ENCODE data around the gene C12orf57.

- TF ChIP-seq, protein P1, sequence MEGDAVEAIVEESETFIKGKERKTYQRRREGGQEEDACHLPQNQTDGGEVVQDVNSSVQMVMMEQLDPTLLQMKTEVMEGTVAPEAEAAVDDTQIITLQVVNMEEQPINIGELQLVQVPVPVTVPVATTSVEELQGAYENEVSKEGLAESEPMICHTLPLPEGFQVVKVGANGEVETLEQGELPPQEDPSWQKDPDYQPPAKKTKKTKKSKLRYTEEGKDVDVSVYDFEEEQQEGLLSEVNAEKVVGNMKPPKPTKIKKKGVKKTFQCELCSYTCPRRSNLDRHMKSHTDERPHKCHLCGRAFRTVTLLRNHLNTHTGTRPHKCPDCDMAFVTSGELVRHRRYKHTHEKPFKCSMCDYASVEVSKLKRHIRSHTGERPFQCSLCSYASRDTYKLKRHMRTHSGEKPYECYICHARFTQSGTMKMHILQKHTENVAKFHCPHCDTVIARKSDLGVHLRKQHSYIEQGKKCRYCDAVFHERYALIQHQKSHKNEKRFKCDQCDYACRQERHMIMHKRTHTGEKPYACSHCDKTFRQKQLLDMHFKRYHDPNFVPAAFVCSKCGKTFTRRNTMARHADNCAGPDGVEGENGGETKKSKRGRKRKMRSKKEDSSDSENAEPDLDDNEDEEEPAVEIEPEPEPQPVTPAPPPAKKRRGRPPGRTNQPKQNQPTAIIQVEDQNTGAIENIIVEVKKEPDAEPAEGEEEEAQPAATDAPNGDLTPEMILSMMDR (IDR thresholded peaks at IDR 0.05), result peak in 1 of 7 experiments; percentile 22
- TF ChIP-seq POLR2A (IDR thresholded peaks at IDR 0.05) (no peak), EP300 (IDR thresholded peaks at IDR 0.05) (no peak), POLR2AphosphoS5 (IDR thresholded peaks at IDR 0.05) (peak in 1 of 3 donors; percentile 25)
Observed at GRCh38 chr12:6978611-6979011, 34.8 kb downstream of the C12orf57 start.
